Epithelial cell of proximal tubule (primary cell): Measurements from ENCODE around the gene POLR3H. TPM values are rescaled to one million over a fixed set of nuclear protein-coding genes. Genes with fewer than 3 reads are reported as not detected.

ENCODE experiments used
- DNase-seq: peaks from one replicate; pipeline ENCODE4 v3.0.0-alpha.2; 2011; ENCODE audit warnings: low read depth
- H3K4me3 ChIP-seq: 2 replicates; pipeline ENCODE4 v1.5.1; 2011; ENCODE audit warnings: low read depth, mild to moderate bottlenecking, low read length
- CTCF ChIP-seq: conservative IDR thresholded peaks from 2 replicates; pipeline ENCODE4 v1.5.1; 2012; ENCODE audit warnings: low read depth, mild to moderate bottlenecking, low read length
- total RNA-seq: library from RNA; depleted of rRNA; stranded (reverse); fragments of >200 nt; gene quantifications from 2 replicates; pipeline ENCODE4 v1.2.3, GENCODE V29; 2015

The POLR3H gene
- total RNA-seq, 1 donor from 2014 or later: 9.5 TPM

GRCh38 chr22:41579997-41580355 is 35.7 kb upstream of the POLR3H start:
- TF ChIP-seq CTCF: no peak
- no peak overlapping the region for H3K4me3 ChIP-seq
- no peak for DNase-seq

GRCh38 chr22:41579297-41579996 is 35.2 kb upstream of the POLR3H start:
- no peak overlapping the region for H3K4me3 ChIP-seq
- no peak for DNase-seq
- TF ChIP-seq CTCF: no peak

DNA sequence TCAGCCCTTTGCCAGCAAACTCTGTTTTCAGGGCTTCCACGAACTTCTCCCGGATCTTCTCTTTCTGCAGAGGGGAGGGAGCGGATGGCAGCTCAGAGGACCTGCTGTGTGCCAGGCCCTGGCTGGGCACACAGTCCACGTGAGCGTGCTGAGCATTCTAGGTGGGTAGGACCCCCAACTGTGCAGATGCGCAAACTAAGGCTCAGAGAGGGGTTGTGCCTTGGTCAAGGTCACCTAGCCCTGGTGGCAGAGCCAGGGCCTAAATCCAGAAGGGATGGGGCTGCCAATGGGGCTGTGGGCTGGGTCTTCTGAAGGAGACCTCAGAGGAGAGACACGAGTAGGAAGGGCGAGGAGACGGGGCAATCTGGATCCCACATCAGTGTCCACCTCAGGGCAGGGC is 34.5 kb upstream of the POLR3H start:
- H3K4me3 ChIP-seq: no peak overlapping the region
- no peak for DNase-seq
- TF ChIP-seq CTCF: no peak

GRCh38 chr22:41578114-41578513 is 33.8 kb upstream of the POLR3H start:
- no peak overlapping the region for H3K4me3 ChIP-seq
- DNase-seq: no peak
- TF ChIP-seq CTCF: no peak

- no peak for DNase-seq
- no peak overlapping the region for H3K4me3 ChIP-seq
- TF ChIP-seq CTCF: peak; percentile 84
These were observed 32.6 kb upstream of the POLR3H start for GRCh38 chr22:41576877-41577276.

- H3K4me3 ChIP-seq: no peak overlapping the region
- DNase-seq: no peak
- TF ChIP-seq CTCF: no peak
These were observed 31.3 kb upstream of the POLR3H start for GRCh38 chr22:41575533-41575932.

DNA sequence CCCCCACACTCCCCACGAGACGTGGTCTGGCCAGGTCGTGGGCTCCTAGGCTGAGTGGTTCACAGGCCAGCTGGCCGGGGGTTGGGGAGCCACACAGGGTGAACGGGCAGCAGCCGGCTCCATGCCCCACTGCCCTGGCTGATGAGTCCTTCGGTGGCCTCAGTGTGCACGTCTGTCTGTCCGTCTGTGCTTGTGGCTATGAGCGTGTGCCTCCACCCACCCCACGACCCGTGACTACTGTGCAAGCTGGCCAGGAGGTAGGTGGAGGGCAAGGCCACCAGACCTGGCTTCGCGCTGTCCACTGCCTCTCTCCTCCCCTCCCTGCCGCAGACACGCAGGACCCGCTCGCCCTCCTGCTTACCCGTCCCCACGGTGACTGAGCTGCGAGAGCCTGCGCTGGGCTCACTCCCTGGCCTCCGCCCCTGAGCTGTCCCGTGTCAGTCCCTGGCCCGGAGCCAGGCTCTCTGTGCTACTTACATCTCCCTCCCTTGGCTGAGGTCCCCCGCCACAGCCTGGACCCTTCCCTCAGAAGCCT is 30.6 kb upstream of the POLR3H start:
- DNase-seq: no peak
- no peak overlapping the region for H3K4me3 ChIP-seq
- TF ChIP-seq CTCF: no peak
